ENCODE results near the gene TMEM179. TPM values are rescaled to one million over a fixed set of nuclear protein-coding genes. Genes with fewer than 3 reads are reported as not detected.

Gene TMEM179
- total RNA-seq, 1 experiment from 2014 or later, result 11.4 TPM

DNA sequence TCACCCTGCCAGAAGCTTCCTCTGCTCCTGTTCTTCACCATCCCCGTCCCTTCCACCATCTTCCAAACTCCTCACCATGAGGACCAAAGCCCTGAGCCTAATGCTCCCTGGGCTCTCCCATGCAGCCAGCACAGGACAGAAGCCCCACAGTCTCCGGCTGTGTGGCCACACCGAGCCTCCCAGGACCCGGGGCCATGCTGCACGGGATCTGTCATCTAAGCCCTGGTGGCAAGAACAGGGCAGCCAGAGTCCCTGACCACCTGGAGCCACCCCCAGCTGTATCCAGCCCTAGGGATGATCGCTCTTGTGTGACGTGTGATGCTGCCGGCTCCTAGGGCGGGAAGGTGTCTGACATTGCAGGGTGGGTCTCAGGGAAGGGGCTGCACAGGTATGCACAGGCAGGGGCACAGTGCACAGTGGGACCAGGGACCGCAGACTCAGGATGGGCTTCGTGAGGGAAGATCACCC is 8.1 kb downstream of the TMEM179 start:
- Histone ChIP-seq H3K23me2 (ENCODE audit: insufficient read length, low read depth, low read length, poor library complexity, severe bottlenecking) (no peaks in the 10 kb centered on the region), H3K56ac (ENCODE audit: insufficient read length, low read depth, low read length) (no peak overlapping the region), H3K23ac (ENCODE audit: insufficient read length, low read depth, low read length) (no peak overlapping the region), H2BK12ac (ENCODE audit: insufficient read length, low read depth, low read length) (no peak overlapping the region), H3K18ac (ENCODE audit: insufficient read length, low read depth, low read length) (no peak overlapping the region), H3K79me2 (ENCODE audit: insufficient read depth, low read length) (no peaks in the 10 kb centered on the region), H3K27ac (ENCODE audit: insufficient read length, low read depth, low read length) (no peak overlapping the region), H2BK20ac (ENCODE audit: low read depth, low read length, poor library complexity, severe bottlenecking) (no peak overlapping the region), H2BK15ac (ENCODE audit: low read depth, low read length) (no peak overlapping the region), H2BK5ac (ENCODE audit: insufficient read length, low read length) (no peak overlapping the region), H3K14ac (ENCODE audit: insufficient read depth, low read length) (no peak overlapping the region), H4K91ac (ENCODE audit: insufficient read length, low read depth, low read length) (no peak overlapping the region), H3K79me1 (ENCODE audit: insufficient read depth, low read depth, low read length, poor library complexity, severe bottlenecking) (no peaks in the 10 kb centered on the region), H4K20me1 (ENCODE audit: control insufficient read depth, insufficient read depth, insufficient read length) (no peaks in the 10 kb centered on the region), H3K9me3 (ENCODE audit: control insufficient read depth, low read depth, low read length) (no peaks in the 10 kb centered on the region), H2BK120ac (ENCODE audit: low read depth, low read length, poor library complexity, severe bottlenecking) (no peak overlapping the region), H4K8ac (replicated peaks; ENCODE audit: insufficient read length, low read depth, low read length) (no peak overlapping the region), H3K27me3 (ENCODE audit: insufficient read depth, low read length) (no peaks in the 10 kb centered on the region), H2AK5ac (ENCODE audit: insufficient read length, low read length) (no peak overlapping the region), H3K9ac (ENCODE audit: extremely low read depth, insufficient read length, low read length) (no peak overlapping the region), H3K4me2 (ENCODE audit: insufficient read depth, insufficient read length, low read length) (no peak overlapping the region), H3T11ph (ENCODE audit: low read length) (no peak overlapping the region), H3K4ac (ENCODE audit: low read depth, low read length) (no peak overlapping the region), H4K5ac (ENCODE audit: insufficient read length, low read depth, low read length) (no peak overlapping the region), H2AFZ (ENCODE audit: low read length) (no peak overlapping the region), H3K4me1 (ENCODE audit: insufficient read depth, low read length) (no peaks in the 10 kb centered on the region)
- H3K27ac Mint-ChIP-seq, result peak overlapping the region in 2 of 3 experiments; percentile 84 to 92; a peak in 2 of 7 replicates
- H3K4me1 Mint-ChIP-seq, result peaks cover 0 to 3% of the 10 kb centered on the region in 2 experiments; a peak in 1 of 4 replicates
- H3K9me3 Mint-ChIP-seq, result no peaks in the 10 kb centered on the region; a peak in 1 of 5 replicates
- peaks cover 9% of the 10 kb centered on the region for H3K27me3 Mint-ChIP-seq (ENCODE audit: low read depth)
- TF ChIP-seq, protein P1, sequence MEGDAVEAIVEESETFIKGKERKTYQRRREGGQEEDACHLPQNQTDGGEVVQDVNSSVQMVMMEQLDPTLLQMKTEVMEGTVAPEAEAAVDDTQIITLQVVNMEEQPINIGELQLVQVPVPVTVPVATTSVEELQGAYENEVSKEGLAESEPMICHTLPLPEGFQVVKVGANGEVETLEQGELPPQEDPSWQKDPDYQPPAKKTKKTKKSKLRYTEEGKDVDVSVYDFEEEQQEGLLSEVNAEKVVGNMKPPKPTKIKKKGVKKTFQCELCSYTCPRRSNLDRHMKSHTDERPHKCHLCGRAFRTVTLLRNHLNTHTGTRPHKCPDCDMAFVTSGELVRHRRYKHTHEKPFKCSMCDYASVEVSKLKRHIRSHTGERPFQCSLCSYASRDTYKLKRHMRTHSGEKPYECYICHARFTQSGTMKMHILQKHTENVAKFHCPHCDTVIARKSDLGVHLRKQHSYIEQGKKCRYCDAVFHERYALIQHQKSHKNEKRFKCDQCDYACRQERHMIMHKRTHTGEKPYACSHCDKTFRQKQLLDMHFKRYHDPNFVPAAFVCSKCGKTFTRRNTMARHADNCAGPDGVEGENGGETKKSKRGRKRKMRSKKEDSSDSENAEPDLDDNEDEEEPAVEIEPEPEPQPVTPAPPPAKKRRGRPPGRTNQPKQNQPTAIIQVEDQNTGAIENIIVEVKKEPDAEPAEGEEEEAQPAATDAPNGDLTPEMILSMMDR (conservative IDR thresholded peaks at IDR 0.05), result no peak
- H3K36me3 Mint-ChIP-seq (ENCODE audit: insufficient read depth in 1 of 3, low read depth in 3 of 3), result no peaks in the 10 kb centered on the region
- WGBS (ENCODE audit: extremely low coverage, insufficient read length, low lambda C conversion rate), result no CpG with 5 or more reads among the region's 11 CpGs
- no peak for DNase-seq
- no peak overlapping the region for H3K4me3 Mint-ChIP-seq

All from H9 (cell line).